ENCODE measurements around the gene TNRC6B. TPM values are rescaled to one million over a fixed set of nuclear protein-coding genes. Genes with fewer than 3 reads are reported as not detected.

Gene TNRC6B
- total RNA-seq, 2 donors from 2014 or later = 25.0 to 27.1 TPM

DNA sequence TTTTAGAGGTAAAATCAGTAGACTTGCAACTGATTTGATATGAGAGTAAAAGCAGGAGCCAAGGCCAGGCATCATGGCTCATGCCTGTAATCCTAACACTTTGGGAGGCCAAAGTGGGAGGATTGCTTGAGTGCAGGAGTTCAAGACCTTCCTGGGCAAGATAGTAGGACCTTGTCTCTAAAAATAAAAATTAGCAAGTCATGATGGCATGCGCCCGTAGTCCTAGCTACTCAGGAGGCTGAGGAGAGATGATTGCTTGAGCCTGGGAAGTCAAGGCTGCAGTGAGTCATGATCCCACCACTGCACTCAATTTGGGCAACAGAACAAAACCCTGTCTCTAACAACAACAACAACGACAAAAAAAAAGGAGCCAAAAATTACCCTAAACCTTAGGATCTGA lies 206.2 kb downstream of the TNRC6B start:
- Histone ChIP-seq H3K27me3 (no peaks in the 10 kb centered on the region), H3K4me1 (peaks cover 0 to 10% of the 10 kb centered on the region in 2 donors), H3K27ac (no peak overlapping the region), H3K4me3 (no peak overlapping the region), H3K36me3 (no peaks in the 10 kb centered on the region), H3K9me3 (no peaks in the 10 kb centered on the region)
- TF ChIP-seq, protein P1, sequence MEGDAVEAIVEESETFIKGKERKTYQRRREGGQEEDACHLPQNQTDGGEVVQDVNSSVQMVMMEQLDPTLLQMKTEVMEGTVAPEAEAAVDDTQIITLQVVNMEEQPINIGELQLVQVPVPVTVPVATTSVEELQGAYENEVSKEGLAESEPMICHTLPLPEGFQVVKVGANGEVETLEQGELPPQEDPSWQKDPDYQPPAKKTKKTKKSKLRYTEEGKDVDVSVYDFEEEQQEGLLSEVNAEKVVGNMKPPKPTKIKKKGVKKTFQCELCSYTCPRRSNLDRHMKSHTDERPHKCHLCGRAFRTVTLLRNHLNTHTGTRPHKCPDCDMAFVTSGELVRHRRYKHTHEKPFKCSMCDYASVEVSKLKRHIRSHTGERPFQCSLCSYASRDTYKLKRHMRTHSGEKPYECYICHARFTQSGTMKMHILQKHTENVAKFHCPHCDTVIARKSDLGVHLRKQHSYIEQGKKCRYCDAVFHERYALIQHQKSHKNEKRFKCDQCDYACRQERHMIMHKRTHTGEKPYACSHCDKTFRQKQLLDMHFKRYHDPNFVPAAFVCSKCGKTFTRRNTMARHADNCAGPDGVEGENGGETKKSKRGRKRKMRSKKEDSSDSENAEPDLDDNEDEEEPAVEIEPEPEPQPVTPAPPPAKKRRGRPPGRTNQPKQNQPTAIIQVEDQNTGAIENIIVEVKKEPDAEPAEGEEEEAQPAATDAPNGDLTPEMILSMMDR (IDR thresholded peaks at IDR 0.05) = no peak
- no peak for DNase-seq (ENCODE audit: low spot score)

DNA sequence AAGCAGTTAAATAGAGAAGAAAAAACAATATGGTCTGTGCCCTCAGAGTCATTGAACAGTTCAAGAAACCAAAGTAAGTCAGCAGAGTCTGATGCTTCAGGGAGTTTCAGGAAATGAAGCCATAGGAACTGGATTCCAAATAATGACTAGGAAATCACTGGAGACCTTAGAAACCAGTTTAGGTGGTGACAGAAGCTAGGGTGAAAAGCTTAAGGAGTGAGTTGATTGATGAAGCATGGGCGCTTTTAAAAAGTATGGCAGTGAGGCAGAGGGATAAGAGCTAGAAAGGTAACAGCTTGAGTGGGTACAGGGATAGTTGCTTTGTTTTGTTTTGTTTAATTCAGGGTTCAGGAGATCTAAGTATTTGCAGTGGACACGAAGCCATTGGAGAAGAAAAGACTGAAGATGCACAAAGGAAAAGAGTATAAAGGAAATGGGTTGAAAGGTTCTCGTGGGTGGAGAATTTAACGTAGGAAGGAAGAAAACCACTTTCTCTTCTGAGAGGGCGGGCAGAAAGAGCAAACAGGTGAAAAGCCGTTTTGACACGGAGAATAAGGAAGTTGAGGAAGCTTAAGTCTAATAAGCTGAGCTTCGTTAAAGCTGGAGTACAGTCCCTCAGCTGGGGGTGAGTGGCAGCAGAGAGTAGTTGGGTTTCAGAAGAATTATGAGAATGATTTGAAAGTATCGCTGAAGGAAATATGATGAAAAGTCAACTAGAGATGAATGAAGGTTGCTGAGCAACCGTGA lies 207.5 kb downstream of the TNRC6B start:
- Histone ChIP-seq H3K27ac (no peak overlapping the region), H3K4me1 (peaks cover 0 to 10% of the 10 kb centered on the region in 2 donors), H3K27me3 (no peaks in the 10 kb centered on the region), H3K36me3 (no peaks in the 10 kb centered on the region), H3K4me3 (no peak overlapping the region), H3K9me3 (no peaks in the 10 kb centered on the region)
- TF ChIP-seq, protein P1 (IDR thresholded peaks at IDR 0.05) = no peak
- DNase-seq (ENCODE audit: low spot score) = no peak

Other genes starting within 250 kb of the TNRC6B start
- not detected for gene TMA7B, start 217.5 kb upstream of the TNRC6B start, total RNA-seq
- gene FAM83F, start 183.0 kb upstream of the TNRC6B start, total RNA-seq = 1 to 10 TPM; 4.4 to 4.6 TPM
- gene ADSL, start 168.6 kb downstream of the TNRC6B start, total RNA-seq = 10 to 100 TPM; 41.8 to 69.9 TPM
- 10 to 100 TPM; 29.0 to 36.3 TPM for gene SGSM3, start 192.7 kb downstream of the TNRC6B start, total RNA-seq